ENCODE data around the gene RAB4A. TPM values are rescaled to one million over a fixed set of nuclear protein-coding genes. Genes with fewer than 3 reads are reported as not detected.

The RAB4A gene
- total and polyA plus RNA-seq, 2 of the 8 experiments (the other 6 are each of a cell fraction or from before 2014, with no cell fraction given): 13.3 to 68.8 TPM

GRCh38 chr1:229303855-229304254 lies 32.9 kb downstream of the RAB4A start:
- DNase-seq (ENCODE audit: low read depth in 1 of 2, low spot score in 2 of 2) (no peak), FAIRE-seq (no peak)
- H3K27ac ChIP-seq (ENCODE audit: low read depth, low read length): no peak overlapping the region
- H3K79me2 ChIP-seq (ENCODE audit: control insufficient read depth in 1 of 2, insufficient read depth in 2 of 2, low read length in 2 of 2): no peaks in the 10 kb centered on the region
- no peaks in the 10 kb centered on the region for H3K4me1 ChIP-seq (replicated peaks in 1 of 4; ENCODE audit: control insufficient read depth in 3 of 4, insufficient read depth in 4 of 4, low read length in 3 of 4)
- peaks cover 6 to 45% (median 17%) of the 10 kb centered on the region in 4 experiments for H3K36me3 ChIP-seq (ENCODE audit: control insufficient read depth in 2 of 4, insufficient read depth in 4 of 4, low read length in 3 of 4)
- no peak overlapping the region for H3K4me2 ChIP-seq (ENCODE audit: insufficient read depth in 1 of 2, low read depth in 2 of 2, low read length in 2 of 2)
- peak overlapping the region in 1 of 4 experiments; percentile 34; a peak in 1 of 7 replicates for H3K9ac ChIP-seq (replicated peaks in 1 of 4; ENCODE audit: extremely low read depth in 1 of 4, low read depth in 3 of 4, low read length in 3 of 4)
- H3K23ac ChIP-seq (ENCODE audit: insufficient read length): no peak overlapping the region
- H3K4ac ChIP-seq (replicated peaks; ENCODE audit: insufficient read length, low read depth, low read length): no peak overlapping the region
- no peak overlapping the region for H4K5ac ChIP-seq (ENCODE audit: insufficient read length, low read depth, low read length)
- no peaks in the 10 kb centered on the region for H3K9me3 ChIP-seq (ENCODE audit: insufficient read depth in 2 of 2, low read depth in 1 of 2, low read length in 1 of 2)
- H3K27me3 ChIP-seq (replicated peaks in 1 of 4; ENCODE audit: control insufficient read depth in 3 of 4, extremely low read depth in 1 of 4, insufficient read depth in 3 of 4, low read length in 3 of 4): no peaks in the 10 kb centered on the region
- H2BK15ac ChIP-seq (ENCODE audit: low read length): no peak overlapping the region
- ChIA-PET POLR2A (ENCODE audit: partially characterized antibody) (no interaction called here), CTCF (ENCODE audit: partially characterized antibody) (interaction anchor here (1.4 kb wide), 1 partner anchor 48 kb away, joined by 3 read pairs; no protein-coding TSS in a partner anchor)
- no peak overlapping the region for H2BK5ac ChIP-seq (ENCODE audit: low read depth, low read length)
- H2BK20ac ChIP-seq (ENCODE audit: low read length): no peak overlapping the region
- WGBS, 2 experiments (ENCODE audit: extremely low coverage in 1 of 2, insufficient coverage in 1 of 2, insufficient read length in 1 of 2, insufficient replicate concordance in 2 of 2, low coverage in 1 of 2, low lambda C conversion rate in 2 of 2, missing lambda C conversion rate in 1 of 2): 89% methylated on average over 4 of the region's 4 CpGs; no CpG with 5 or more reads in 1 of the 2 experiments
- no peak overlapping the region for H4K8ac ChIP-seq (ENCODE audit: extremely low read depth, insufficient read depth, low read length)
- no peak overlapping the region for H3K56ac ChIP-seq (replicated peaks; ENCODE audit: insufficient read length, low read depth, low read length)
- H2AK5ac ChIP-seq (ENCODE audit: low read depth, low read length): no peak overlapping the region
- no peak overlapping the region for H4K91ac ChIP-seq (replicated peaks; ENCODE audit: insufficient read length, low read length)
- H2BK12ac ChIP-seq (ENCODE audit: low read depth, low read length): no peak overlapping the region
- H3K23me2 ChIP-seq (ENCODE audit: low read depth, low read length): no peaks in the 10 kb centered on the region
- no peaks in the 10 kb centered on the region for H3K79me1 ChIP-seq (ENCODE audit: low read depth, low read length)
- no peak overlapping the region for H3K18ac ChIP-seq (ENCODE audit: extremely low read depth, low read length)
- no peak overlapping the region for H3K4me3 ChIP-seq (ENCODE audit: extremely low read depth in 1 of 4, insufficient read depth in 2 of 4, low read depth in 3 of 4, low read length in 4 of 4)
- H2AFZ ChIP-seq (ENCODE audit: low read length): no peak overlapping the region
- peaks cover 1 to 7% of the 10 kb centered on the region in 2 experiments for H4K20me1 ChIP-seq (replicated peaks in 1 of 2; ENCODE audit: control insufficient read depth in 1 of 2, insufficient read depth in 2 of 2, low read length in 2 of 2)
- no peak overlapping the region for H2BK120ac ChIP-seq (replicated peaks; ENCODE audit: low read depth, low read length)
- no peak overlapping the region for H3K14ac ChIP-seq (ENCODE audit: insufficient read length)
- no peak for TF ChIP-seq YY1 (IDR thresholded peaks at IDR 0.05; ENCODE audit: low read depth, low read length)
- TF ChIP-seq POLR2AphosphoS5 (IDR thresholded peaks at IDR 0.05; ENCODE audit: low read depth, low read length): no peak
- TF ChIP-seq CTCF (IDR thresholded peaks at IDR 0.05; ENCODE audit: control extremely low read depth in 1 of 3, insufficient read depth in 1 of 3, low read depth in 1 of 3, low read length in 3 of 3): no peak
- no peak for TF ChIP-seq SRF (IDR thresholded peaks at IDR 0.05; ENCODE audit: low read depth, low read length)
- TF ChIP-seq CHD2 (IDR thresholded peaks at IDR 0.05; ENCODE audit: low read length): no peak
- no peak for TF ChIP-seq GABPA (IDR thresholded peaks at IDR 0.05; ENCODE audit: borderline replicate concordance, insufficient read depth, low read length)
- TF ChIP-seq TAF7 (optimal IDR thresholded peaks at IDR 0.05; ENCODE audit: borderline replicate concordance, low read depth, low read length): no peak
- no peak for TF ChIP-seq HDAC6 (IDR thresholded peaks at IDR 0.05; ENCODE audit: low read depth, low read length)
- TF ChIP-seq EGR1 (IDR thresholded peaks at IDR 0.05; ENCODE audit: borderline replicate concordance, low read depth, low read length): no peak
- no peak for TF ChIP-seq RFX5 (IDR thresholded peaks at IDR 0.05; ENCODE audit: borderline replicate concordance, low read depth, low read length)
- no peak for TF ChIP-seq RNF2 (IDR thresholded peaks at IDR 0.05; ENCODE audit: borderline replicate concordance, low read depth, low read length, missing control alignments, poor library complexity, severe bottlenecking)
- no peak for TF ChIP-seq KDM5A (IDR thresholded peaks at IDR 0.05; ENCODE audit: low read length)
